ENCODE results near the gene POLA2.

- TF ChIP-seq POLR2A (IDR thresholded peaks at IDR 0.05; ENCODE audit: low read depth, low read length) = no peak
- no peak for TF ChIP-seq POLR2AphosphoS5 (IDR thresholded peaks at IDR 0.05; ENCODE audit: low read depth, low read length)
- no peak for TF ChIP-seq TAF1 (IDR thresholded peaks at IDR 0.05; ENCODE audit: borderline replicate concordance, low read depth, low read length)
Observed at GRCh38 chr11:65223011-65223410, 38.8 kb upstream of the POLA2 start.
